HepG2 (cell line): ENCODE measurements around the gene MVK. TPM values are rescaled to one million over a fixed set of nuclear protein-coding genes. Genes with fewer than 3 reads are reported as not detected.

ENCODE experiments used
- BRCA1 ChIP-seq: sonication (generic); formaldehyde crosslinking; IDR thresholded peaks from 2 replicates; pipeline ENCODE4 v1.4.0; 2020; ENCODE audit warnings: missing genetic modification reagents
- CCAR2 ChIP-seq: fragments of 200-400 bp; formaldehyde crosslinking; optimal IDR thresholded peaks from 2 replicates; pipeline ENCODE3; 2018; ENCODE audit warnings: low read depth, mild to moderate bottlenecking, low read length, moderate library complexity
- CENPX ChIP-seq: sonication (generic); formaldehyde crosslinking; IDR thresholded peaks from 2 replicates; pipeline ENCODE4 v1.9.0; 2021; ENCODE audit warnings: mild to moderate bottlenecking, missing genetic modification reagents, moderate library complexity
- ETS1 ChIP-seq: sonication (generic); formaldehyde crosslinking; IDR thresholded peaks from 2 replicates; pipeline ENCODE4 v1.4.0; 2020; ENCODE audit warnings: missing genetic modification reagents
- GATA4 ChIP-seq: sonication (generic); IDR thresholded peaks from 2 replicates; pipeline ENCODE4 v1.6.1; 2016; ENCODE audit warnings: antibody characterized with exemption, low read depth, borderline replicate concordance
- GFI1 ChIP-seq: sonication (generic); formaldehyde crosslinking; IDR thresholded peaks from 2 replicates; pipeline ENCODE4 v1.5.0; 2020; ENCODE audit warnings: missing genetic modification reagents, mild to moderate bottlenecking, borderline replicate concordance
- HES4 ChIP-seq: sonication (generic); formaldehyde crosslinking; IDR thresholded peaks from 2 replicates; pipeline ENCODE4 v1.9.0; 2021; ENCODE audit warnings: mild to moderate bottlenecking, missing genetic modification reagents, borderline replicate concordance
- KAT2B ChIP-seq: fragments of 150-350 bp; IDR thresholded peaks from 2 replicates; pipeline ENCODE4 v1.6.1; 2014; ENCODE audit warnings: low read depth, low read length, borderline replicate concordance
- KLF6 ChIP-seq: IDR thresholded peaks from 2 replicates; pipeline ENCODE4 v1.8.0; 2016; ENCODE audit warnings: missing biosample characterization, missing genetic modification reagents
- NR0B2 ChIP-seq: sonication (generic); formaldehyde crosslinking; IDR thresholded peaks from 2 replicates; pipeline ENCODE4 v1.4.0; 2020; ENCODE audit warnings: mild to moderate bottlenecking, missing genetic modification reagents
- REXO4 ChIP-seq: sonication (generic); formaldehyde crosslinking; IDR thresholded peaks from 2 replicates; pipeline ENCODE4 v1.8.0; 2022; ENCODE audit warnings: missing genetic modification reagents, mild to moderate bottlenecking, borderline replicate concordance
- SMAD1 ChIP-seq: sonication (generic); formaldehyde crosslinking; IDR thresholded peaks from 2 replicates; pipeline ENCODE4 v1.4.0; 2020; ENCODE audit warnings: missing genetic modification reagents, low read depth, mild to moderate bottlenecking, borderline replicate concordance
- SMARCC2 ChIP-seq: fragments of 450-650 bp; IDR thresholded peaks from 2 replicates; pipeline ENCODE4 v1.6.1; 2017; ENCODE audit warnings: antibody characterized with exemption, mild to moderate bottlenecking
- ZNF3 ChIP-seq: IDR thresholded peaks from 2 replicates; pipeline ENCODE4 v1.7.0; 2017; ENCODE audit warnings: inconsistent platforms
- ZNF317 ChIP-seq: sonication (generic); formaldehyde crosslinking; IDR thresholded peaks from 2 replicates; pipeline ENCODE4 v1.5.0; 2020; ENCODE audit warnings: mild to moderate bottlenecking, missing genetic modification reagents
- ZNF556 ChIP-seq: sonication (generic); formaldehyde crosslinking; IDR thresholded peaks from 2 replicates; pipeline ENCODE4 v1.4.0; 2020; ENCODE audit warnings: mild to moderate bottlenecking, missing genetic modification reagents, borderline replicate concordance
- ZNF558 ChIP-seq: sonication (generic); formaldehyde crosslinking; IDR thresholded peaks from 2 replicates; pipeline ENCODE4 v1.9.0; 2022; ENCODE audit warnings: mild to moderate bottlenecking, missing genetic modification reagents, borderline replicate concordance
- ZNF652 ChIP-seq: IDR thresholded peaks from 2 replicates; pipeline ENCODE4 v1.6.1; 2016; ENCODE audit warnings: low read depth, borderline replicate concordance
- ZNF773 ChIP-seq: sonication (generic); formaldehyde crosslinking; IDR thresholded peaks from 2 replicates; pipeline ENCODE4 v1.4.0; 2020; ENCODE audit warnings: missing genetic modification reagents, borderline replicate concordance
- ZSCAN22 ChIP-seq: sonication (generic); formaldehyde crosslinking; IDR thresholded peaks from 2 replicates; pipeline ENCODE4 v1.4.0; 2020; ENCODE audit warnings: mild to moderate bottlenecking, missing genetic modification reagents
- polyA plus RNA-seq, 8 experiments: library from polyadenylated mRNA; depleted of rRNA in 3 of 8; stranded (reverse) in 7 of 8; unstranded in 1 of 8; fragments of >200 nt; fragmentation: Illumina TruSeq in 4 of 8; extraction: Trizol in 4 of 8; gene quantifications; 2 replicates each; pipeline versions ENCODE4 v1.2.1 to v1.2.3, GENCODE V29; 2011 to 2016; ENCODE audit warnings: low read depth in 4 of 8, missing spikeins in 1 of 8, mixed read lengths in 1 of 8; ENCODE audit not compliant: insufficient read depth in 1 of 8
- total RNA-seq, 5 experiments: library from RNA; depleted of rRNA; stranded (reverse); fragments of >200 nt; fragmentation: Illumina TruSeq; extraction: Trizol; gene quantifications; 2 replicates each; pipeline ENCODE4 v1.2.3, GENCODE V29; 2016; ENCODE audit warnings: low read depth in 1 of 5
- TF ChIP-seq, protein P1 (sequence below): IDR thresholded peaks from 2 replicates; pipeline ENCODE4 v1.6.1; 2016; ENCODE audit warnings: low read depth
- TF ChIP-seq, protein P2 (sequence below): sonication (generic); formaldehyde crosslinking; IDR thresholded peaks from 2 replicates; pipeline ENCODE4 v1.5.1; 2020; ENCODE audit warnings: mild to moderate bottlenecking, missing genetic modification reagents, moderate library complexity

The MVK gene
- total and polyA plus RNA-seq, 2 of the 13 experiments (the other 11 are each of a cell fraction or from before 2014, with no cell fraction given): 11.6 to 66.9 TPM

DNA sequence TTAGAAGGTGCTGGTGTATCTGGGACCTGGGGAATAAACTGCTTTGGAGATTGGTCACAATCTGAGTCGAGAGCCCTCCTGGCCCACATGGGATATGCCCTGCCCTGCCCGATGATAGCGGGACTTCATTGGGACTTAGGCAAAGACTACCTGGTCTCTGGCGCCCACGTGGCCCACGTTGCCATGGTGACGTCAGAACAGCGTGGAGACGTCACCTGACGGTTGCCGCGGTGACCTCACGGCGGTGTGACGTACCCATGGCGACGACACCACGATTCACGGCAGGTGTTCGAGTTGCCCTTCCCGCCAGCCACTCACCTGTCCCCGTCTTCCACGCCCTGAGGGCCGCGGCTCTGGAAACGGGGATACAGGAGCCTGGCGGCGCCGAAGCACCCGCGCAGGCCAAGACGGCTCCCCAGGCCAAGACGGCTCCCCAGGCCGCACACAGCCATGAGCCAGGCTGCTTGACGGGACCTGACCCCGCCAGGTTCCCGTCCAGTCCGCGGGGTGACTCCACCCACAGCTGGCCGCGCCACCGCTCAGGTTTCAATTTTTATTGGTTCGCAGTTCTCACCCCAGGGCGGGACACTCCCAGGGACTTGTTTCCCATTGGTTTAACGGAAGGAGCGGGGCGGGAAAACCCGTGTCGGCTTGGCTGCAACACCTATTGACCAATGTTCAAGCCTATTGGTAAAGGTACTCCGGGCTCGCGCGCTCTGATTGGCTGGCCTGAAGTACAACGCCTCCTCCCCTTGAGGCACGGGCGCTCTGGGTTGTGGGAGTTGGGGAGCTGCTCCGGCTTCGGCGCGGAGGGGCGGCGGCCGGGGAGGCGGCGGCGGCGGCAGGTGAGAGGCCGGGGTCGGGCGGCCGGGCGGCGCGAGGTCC is at the start of gene MVK, which contains the start of gene MMAB (continued):
- TF ChIP-seq ZNF556 (CRISPR knock-in tag) (peak; percentile 89), CCAR2 (no peak), ZNF558 (CRISPR knock-in tag) (peak; percentile 72; the same call in 1 of the 2 replicates), ZNF773 (CRISPR knock-in tag) (peak; percentile 69; the same call in 1 of the 2 replicates), GFI1 (CRISPR knock-in tag) (no peak; the same call in 1 of the 2 replicates), GATA4 (no peak), HES4 (CRISPR knock-in tag) (peak; percentile 98), ZNF3 (no peak), KAT2B (no peak), BRCA1 (CRISPR knock-in tag) (no peak; the same call in 1 of the 2 replicates), KLF6 (peak; percentile 72; the same call in 1 of the 2 replicates), SMARCC2 (no peak), ZNF652 (CRISPR knock-in tag) (peak; percentile 14; the same call in 1 of the 2 replicates), NR0B2 (CRISPR knock-in tag) (peak; percentile 95), SMAD1 (peak; percentile 90; the same call in 1 of the 2 replicates), ZNF317 (CRISPR knock-in tag) (peak; percentile 78), REXO4 (0 out of 2 replicates have a peak, but pooled peaks have one; percentile 55), CENPX (CRISPR knock-in tag) (no peak), ZSCAN22 (no peak), ETS1 (CRISPR knock-in tag) (no peak)
- TF ChIP-seq, protein P1, sequence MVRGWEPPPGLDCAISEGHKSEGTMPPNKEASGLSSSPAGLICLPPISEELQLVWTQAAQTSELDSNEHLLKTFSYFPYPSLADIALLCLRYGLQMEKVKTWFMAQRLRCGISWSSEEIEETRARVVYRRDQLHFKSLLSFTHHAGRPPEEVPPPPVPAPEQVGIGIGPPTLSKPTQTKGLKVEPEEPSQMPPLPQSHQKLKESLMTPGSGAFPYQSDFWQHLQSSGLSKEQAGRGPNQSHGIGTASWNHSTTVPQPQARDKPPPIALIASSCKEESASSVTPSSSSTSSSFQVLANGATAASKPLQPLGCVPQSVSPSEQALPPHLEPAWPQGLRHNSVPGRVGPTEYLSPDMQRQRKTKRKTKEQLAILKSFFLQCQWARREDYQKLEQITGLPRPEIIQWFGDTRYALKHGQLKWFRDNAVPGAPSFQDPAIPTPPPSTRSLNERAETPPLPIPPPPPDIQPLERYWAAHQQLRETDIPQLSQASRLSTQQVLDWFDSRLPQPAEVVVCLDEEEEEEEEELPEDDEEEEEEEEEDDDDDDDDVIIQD: peak; percentile 37; the same call in 1 of the 2 replicates
- TF ChIP-seq, protein P2, sequence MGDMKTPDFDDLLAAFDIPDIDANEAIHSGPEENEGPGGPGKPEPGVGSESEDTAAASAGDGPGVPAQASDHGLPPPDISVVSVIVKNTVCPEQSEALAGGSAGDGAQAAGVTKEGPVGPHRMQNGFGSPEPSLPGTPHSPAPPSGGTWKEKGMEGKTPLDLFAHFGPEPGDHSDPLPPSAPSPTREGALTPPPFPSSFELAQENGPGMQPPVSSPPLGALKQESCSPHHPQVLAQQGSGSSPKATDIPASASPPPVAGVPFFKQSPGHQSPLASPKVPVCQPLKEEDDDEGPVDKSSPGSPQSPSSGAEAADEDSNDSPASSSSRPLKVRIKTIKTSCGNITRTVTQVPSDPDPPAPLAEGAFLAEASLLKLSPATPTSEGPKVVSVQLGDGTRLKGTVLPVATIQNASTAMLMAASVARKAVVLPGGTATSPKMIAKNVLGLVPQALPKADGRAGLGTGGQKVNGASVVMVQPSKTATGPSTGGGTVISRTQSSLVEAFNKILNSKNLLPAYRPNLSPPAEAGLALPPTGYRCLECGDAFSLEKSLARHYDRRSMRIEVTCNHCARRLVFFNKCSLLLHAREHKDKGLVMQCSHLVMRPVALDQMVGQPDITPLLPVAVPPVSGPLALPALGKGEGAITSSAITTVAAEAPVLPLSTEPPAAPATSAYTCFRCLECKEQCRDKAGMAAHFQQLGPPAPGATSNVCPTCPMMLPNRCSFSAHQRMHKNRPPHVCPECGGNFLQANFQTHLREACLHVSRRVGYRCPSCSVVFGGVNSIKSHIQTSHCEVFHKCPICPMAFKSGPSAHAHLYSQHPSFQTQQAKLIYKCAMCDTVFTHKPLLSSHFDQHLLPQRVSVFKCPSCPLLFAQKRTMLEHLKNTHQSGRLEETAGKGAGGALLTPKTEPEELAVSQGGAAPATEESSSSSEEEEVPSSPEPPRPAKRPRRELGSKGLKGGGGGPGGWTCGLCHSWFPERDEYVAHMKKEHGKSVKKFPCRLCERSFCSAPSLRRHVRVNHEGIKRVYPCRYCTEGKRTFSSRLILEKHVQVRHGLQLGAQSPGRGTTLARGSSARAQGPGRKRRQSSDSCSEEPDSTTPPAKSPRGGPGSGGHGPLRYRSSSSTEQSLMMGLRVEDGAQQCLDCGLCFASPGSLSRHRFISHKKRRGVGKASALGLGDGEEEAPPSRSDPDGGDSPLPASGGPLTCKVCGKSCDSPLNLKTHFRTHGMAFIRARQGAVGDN (CRISPR knock-in tag): peak; percentile 99
